NCI-H82 treated with DMSO at 0.1 percent for 48 hours (cell line): Measurements from ENCODE around the gene TPSD1.

Experiments used
- DNase-seq: peaks from one replicate; lab custom pipeline; 2025; ENCODE audit not compliant: unreplicated experiment; lab: John Stamatoyannopoulos, UW

Gene TPSD1

GRCh38 chr16:1297018-1297696 is 41.3 kb downstream of the TPSD1 start:
- no peak for DNase-seq

GRCh38 chr16:1298406-1298805 is 42.5 kb downstream of the TPSD1 start:
- no peak for DNase-seq

- no peak for DNase-seq
Measured at GRCh38 chr16:1299012-1299867, 43.4 kb downstream of the TPSD1 start.

GRCh38 chr16:1299868-1300203 is 44.0 kb downstream of the TPSD1 start:
- no peak for DNase-seq

GRCh38 chr16:1300664-1301476 is 45.0 kb downstream of the TPSD1 start:
- peak; percentile 13 for DNase-seq

- DNase-seq: no peak
Measured at GRCh38 chr16:1301562-1301961, 45.7 kb downstream of the TPSD1 start.

- DNase-seq: no peak
Measured at GRCh38 chr16:1305823-1306222, 50.0 kb downstream of the TPSD1 start.

- no peak for DNase-seq
Measured at GRCh38 chr16:1306334-1306733, 50.5 kb downstream of the TPSD1 start.

- DNase-seq: no peak
Measured at GRCh38 chr16:1308036-1308976, 52.4 kb downstream of the TPSD1 start.
